Hepatocyte (in vitro differentiated cells): ENCODE data around the gene WDR89.

Experiments
- CTCF ChIP-seq: fragments of 200-600 bp; sonication (generic); IDR thresholded peaks from 2 replicates; pipeline ENCODE4 v1.5.1; 2016; ENCODE audit warnings: antibody characterized with exemption, mild to moderate bottlenecking; ENCODE audit not compliant: poor library complexity
- EZH2phosphoT487 ChIP-seq: fragments of 200-600 bp; sonication (generic); IDR thresholded peaks from one replicate; pipeline ENCODE4 v1.6.1; 2018; ENCODE audit warnings: antibody characterized with exemption, mild to moderate bottlenecking, low read depth, moderate library complexity; ENCODE audit not compliant: unreplicated experiment, severe bottlenecking

- TF ChIP-seq EZH2phosphoT487 (no peak), CTCF (no peak)
These were observed 77.4 kb downstream of the WDR89 start for GRCh38 chr14:63564318-63564717.
